Stimulated activated CD8-positive, alpha-beta memory T cell treated with anti-CD3 and anti-CD28 coated beads, Interleukin-15, amount 100 ng/mL, for 4 hours (primary cell): Measurements from ENCODE around the gene MYO1B.

ENCODE experiments used
- DNase-seq, 2 donors: peaks; one replicate each; pipeline ENCODE4 v3.0.0-alpha.2; 2020; ENCODE audit warnings: low read depth in 2 of 2

Gene MYO1B

DNA sequence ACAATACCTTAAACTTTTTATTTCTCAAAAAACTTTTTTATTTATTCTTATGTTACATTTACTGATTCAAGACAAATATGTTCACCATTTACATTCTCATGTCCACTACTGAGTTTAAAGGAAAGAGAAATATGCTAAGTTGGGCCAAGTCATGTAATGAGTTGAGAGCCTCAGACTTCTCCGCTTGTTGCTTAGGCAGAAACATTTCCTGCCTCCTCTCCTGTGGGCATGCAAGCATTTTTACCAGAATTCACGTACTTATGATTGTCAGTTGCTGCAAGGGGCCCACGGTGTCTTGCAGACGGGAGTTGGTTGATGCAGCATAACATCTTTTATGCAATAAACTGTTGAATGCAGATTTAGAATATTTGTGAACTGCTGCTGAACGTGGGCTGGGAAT lies 51.8 kb downstream of the MYO1B start:
- DNase-seq = no peak

DNA sequence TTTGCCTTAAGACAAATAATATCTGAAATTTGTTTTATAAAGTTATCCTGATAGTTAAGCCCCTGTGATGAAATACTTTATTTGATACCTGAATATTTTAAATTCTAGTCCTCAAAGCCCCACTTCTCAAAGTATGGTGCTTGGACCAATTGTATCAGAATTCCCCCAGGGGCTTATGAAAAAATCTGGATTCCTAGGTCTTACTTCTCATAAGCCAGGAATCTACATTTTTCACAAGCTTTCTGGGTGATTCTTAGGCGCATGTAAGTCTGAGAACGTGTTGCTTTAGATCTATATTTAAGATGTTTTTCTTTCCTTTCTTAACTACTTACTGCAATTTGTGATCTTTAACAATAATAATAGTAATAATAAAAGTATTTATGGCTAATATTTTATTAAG lies 53.1 kb downstream of the MYO1B start:
- no peak for DNase-seq

DNA sequence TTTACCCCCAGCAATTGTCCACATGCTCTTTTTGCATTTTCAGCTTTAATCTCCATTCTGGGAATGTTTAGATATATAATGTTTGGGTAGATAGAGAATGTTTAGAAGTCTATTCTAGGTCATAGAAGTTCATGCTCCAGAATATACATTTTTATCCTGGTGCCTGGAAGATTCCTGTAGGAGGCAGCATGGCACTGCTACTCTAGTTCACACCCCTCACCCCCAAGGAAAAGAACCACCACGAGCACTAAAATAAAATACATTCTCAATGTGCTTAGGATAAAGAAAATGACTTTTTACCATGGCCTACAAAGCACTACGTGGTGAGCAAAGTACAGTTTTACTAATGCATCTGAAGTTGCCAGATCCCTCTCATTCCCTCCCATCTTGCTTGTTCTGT lies 53.8 kb downstream of the MYO1B start:
- no peak for DNase-seq

DNA sequence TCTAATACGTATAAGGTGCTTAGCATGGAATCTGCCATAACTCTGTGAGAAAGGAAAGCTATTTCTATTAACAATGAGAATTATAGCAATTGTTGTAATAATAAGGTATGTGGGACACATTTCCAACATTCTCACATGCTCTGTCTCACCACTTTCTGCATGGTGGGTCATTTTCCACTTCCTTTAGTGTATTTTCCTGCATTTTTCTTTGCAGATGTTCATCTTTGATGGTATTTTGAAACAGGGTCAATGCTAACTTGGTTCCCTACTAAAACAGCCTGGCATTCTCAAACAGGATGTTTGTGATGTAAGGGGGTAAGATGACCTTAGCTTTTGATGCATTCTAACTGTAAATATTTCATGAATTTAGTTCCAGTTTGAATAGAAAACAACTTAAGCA lies 54.7 kb downstream of the MYO1B start:
- no peak for DNase-seq

- DNase-seq = no peak
Observed at GRCh38 chr2:191301971-191302370, 56.8 kb downstream of the MYO1B start.

DNA sequence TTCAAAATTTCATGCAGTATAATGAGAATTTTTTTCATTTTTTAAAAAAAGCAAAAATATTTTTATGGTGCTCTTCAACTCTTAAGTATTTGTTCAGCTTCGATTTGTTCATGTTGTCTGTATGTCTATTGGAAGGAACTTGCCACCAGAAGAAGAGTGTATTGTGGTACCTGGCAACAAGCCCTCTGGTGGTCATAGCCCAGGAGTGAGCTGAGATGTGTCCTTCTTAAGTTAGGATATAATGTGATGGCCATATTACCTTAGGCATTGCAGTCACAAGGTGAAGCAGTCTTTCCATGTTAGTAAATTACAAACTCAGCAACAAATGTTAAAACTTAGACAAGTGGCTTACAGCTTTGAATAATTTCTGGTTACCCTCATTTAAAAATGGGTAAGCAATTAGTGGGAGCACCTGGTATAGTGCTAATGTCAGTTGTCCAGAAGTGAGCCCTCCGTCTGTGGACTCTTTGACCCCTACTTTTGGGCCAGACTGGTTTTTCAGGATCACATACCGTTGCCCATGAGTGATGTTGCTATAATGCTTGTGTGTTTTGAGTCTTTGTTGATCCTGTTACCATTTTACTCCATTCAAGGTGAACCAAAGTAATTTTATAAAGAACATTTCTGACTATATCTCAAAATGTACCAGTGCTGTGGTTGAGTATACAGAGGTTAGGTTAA lies 57.4 kb downstream of the MYO1B start:
- DNase-seq = no peak

DNA sequence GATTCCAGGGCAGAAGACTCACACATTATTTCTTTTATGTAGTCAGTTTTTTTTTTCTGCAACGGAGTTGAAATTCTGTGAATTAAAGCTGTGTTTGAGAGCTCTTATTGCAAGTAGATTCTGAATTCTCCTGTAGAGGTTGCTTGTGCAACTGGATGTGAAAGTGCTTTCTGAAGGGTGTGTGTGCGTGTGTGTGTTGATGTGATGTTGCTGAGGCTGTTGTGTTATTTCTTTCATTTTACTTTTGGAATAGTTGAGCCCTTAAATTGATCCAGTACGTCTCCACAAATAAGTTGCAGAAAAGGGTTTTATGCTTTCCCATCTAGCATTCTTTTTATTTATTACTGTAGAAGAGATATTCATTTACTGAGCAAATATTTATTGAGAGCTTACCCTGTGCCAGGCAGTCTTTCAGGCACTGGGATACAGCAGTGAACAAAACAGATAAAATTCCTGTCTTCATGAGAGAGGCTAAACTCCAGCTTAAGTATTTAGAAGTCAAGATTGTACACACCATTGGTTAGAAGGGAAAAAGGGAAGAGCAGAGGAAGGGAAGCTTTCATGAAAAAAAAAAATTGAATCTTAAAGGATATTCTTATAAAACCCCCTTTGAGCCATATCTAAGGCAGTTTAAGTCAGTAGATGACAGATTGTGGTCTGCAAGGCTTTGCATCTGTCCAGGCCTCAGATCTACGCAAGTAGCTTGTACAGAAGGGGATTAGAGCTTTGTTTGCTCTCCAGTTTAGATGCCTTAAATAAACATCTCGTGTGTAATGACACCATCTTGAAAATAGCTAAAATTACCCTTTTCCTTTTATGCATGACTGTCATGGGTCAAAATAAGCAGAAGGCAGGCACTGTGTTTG lies 58.2 kb downstream of the MYO1B start:
- DNase-seq = no peak

- DNase-seq = no peak
Observed at GRCh38 chr2:191304939-191305875, 60.0 kb downstream of the MYO1B start.

GRCh38 chr2:191308026-191308425 lies 62.8 kb downstream of the MYO1B start:
- no peak for DNase-seq

GRCh38 chr2:191311156-191311555 lies 66.0 kb downstream of the MYO1B start:
- DNase-seq = no peak

GRCh38 chr2:191311627-191312026 lies 66.4 kb downstream of the MYO1B start:
- DNase-seq = no peak

DNA sequence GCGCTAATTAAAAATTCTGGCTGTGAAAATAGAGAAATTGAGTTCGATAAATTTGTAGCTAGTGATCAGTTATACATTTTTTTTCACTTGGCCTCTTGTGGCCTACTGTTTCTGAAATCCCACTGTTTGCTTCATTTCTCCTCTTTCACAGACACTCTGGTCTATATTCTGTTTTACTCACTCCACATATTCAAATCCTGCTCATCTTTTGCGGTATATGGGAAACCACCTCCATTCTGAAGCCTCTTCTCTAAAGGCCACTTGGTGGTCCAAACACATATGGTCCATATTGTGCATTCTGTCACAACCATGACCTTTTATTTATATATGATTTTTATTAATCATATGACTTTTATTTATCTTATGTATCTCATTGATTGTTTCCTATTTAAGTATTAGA lies 67.0 kb downstream of the MYO1B start:
- no peak for DNase-seq

GRCh38 chr2:191312662-191313061 lies 67.5 kb downstream of the MYO1B start:
- no peak for DNase-seq

- DNase-seq = no peak
Observed at GRCh38 chr2:191314697-191315364, 69.6 kb downstream of the MYO1B start.

DNA sequence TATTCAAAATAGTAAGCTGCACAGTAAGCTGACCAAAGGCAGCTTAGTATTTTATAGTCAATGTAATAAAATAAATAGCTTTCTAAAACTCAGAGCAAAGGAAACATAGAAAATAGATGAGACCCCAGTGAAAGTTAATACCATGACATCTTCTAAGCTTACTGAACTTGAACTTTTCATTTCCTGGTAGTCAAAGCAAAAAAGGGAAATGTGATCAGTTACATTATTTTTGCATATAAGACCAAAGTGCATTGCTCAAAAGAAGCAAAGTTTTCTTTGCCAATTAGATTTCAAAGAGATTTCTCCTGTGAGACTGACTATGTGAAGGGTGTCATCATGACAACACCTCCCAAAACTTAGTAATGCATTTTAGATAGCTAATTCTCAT lies 70.2 kb downstream of the MYO1B start:
- no peak for DNase-seq

DNA sequence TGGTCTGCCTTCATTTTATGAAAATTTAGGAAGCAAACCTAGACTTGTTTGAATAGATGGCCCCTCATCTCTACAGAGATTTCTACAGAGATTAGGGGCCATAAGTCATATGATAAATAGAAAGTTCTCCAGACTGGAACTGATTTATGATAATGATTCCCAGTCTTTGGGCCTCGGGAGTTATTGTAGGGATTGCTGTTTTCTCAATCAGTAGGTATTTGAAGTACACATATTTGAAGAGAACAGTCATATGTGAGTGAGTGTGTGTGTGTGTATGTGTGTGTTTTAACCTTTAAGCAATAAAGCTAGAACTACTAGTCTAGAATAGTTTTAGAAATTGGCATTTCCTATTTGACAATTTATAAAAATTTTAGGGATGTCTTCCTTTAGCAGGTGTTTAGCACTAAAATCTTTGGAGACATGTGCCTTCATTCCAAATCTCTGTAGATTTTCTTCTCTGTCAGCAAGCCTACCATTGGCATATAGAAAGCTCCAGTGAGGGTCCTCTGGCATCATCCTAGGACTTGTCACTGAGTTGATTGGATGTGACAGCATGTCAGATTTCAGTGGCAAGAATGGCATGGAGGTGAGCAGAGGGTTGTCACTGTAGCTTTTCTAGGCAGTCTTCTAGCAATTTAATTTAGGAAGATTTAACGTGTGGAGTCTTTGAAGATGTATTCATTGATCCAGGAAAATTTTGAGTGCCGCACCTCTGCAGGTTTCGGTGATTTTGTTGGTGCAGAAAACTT lies 71.2 kb downstream of the MYO1B start:
- no peak for DNase-seq

- no peak for DNase-seq
Observed at GRCh38 chr2:191318037-191318728, 73.0 kb downstream of the MYO1B start.

GRCh38 chr2:191318729-191319078 lies 73.5 kb downstream of the MYO1B start:
- no peak for DNase-seq

DNA sequence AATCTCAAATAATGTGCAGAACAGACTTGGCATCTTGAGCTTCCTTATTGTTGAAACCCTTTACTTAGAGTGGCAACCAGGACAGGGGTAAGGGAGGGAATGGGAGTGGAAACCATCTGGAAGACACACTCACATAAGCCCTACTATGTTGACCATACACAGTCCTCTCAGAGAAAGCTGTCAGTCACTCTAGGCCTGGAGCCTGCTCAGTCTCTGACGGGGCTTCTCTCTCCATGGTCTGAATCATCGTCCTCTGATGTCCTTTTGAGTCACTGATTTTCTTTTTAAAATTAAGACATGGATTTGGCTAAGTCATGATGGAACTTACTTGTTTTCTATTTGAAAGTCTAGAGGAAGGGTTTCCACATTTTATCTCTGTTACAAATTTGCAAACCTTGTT lies 74.0 kb downstream of the MYO1B start:
- no peak for DNase-seq

DNA sequence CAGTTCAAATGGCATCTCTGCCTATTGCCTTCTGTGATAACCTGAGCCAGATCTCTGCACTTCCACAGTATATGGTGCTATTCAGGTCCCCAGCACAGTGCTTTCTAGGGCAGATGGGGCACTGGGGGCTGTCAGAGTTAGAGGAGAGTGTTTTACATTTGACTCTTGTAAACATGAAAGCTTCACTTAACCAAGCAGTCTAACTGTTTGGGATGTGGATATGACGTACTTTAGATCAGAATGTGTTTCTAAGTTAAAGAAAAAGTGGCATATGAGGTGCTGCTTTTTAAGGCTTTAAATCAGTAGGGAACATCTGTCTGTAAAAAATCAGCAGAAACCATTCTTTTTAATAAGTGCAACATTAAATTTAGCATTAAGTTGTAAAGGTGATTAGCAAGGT lies 75.7 kb downstream of the MYO1B start:
- DNase-seq = no peak
